Measurements from ENCODE around the gene CIRBP.

Gene CIRBP

GRCh38 chr19:1247748-1248138 is 21.4 kb upstream of the CIRBP start:
- peak overlapping the region; percentile 75; the same call in 1 of the 2 replicates for H3K4me3 ChIP-seq (ENCODE audit: low read depth, low read length)
- TF ChIP-seq, protein P1, sequence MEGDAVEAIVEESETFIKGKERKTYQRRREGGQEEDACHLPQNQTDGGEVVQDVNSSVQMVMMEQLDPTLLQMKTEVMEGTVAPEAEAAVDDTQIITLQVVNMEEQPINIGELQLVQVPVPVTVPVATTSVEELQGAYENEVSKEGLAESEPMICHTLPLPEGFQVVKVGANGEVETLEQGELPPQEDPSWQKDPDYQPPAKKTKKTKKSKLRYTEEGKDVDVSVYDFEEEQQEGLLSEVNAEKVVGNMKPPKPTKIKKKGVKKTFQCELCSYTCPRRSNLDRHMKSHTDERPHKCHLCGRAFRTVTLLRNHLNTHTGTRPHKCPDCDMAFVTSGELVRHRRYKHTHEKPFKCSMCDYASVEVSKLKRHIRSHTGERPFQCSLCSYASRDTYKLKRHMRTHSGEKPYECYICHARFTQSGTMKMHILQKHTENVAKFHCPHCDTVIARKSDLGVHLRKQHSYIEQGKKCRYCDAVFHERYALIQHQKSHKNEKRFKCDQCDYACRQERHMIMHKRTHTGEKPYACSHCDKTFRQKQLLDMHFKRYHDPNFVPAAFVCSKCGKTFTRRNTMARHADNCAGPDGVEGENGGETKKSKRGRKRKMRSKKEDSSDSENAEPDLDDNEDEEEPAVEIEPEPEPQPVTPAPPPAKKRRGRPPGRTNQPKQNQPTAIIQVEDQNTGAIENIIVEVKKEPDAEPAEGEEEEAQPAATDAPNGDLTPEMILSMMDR (IDR thresholded peaks at IDR 0.05; ENCODE audit: low read depth, low read length, missing control alignments) = no peak
- DNase-seq (ENCODE audit: low read depth) = no peak

GRCh38 chr19:1248139-1248785 is 20.9 kb upstream of the CIRBP start, which contains the start of gene MIDN:
TSS of gene MIDN (plus strand) at chr19:1248583. CDS start at chr19:1250297, 1,714 bp downstream.
- H3K4me3 ChIP-seq (ENCODE audit: low read depth, low read length) = peak within 1 kb of the TSS; percentile 75
- DNase-seq (ENCODE audit: low read depth) = no peak

DNA sequence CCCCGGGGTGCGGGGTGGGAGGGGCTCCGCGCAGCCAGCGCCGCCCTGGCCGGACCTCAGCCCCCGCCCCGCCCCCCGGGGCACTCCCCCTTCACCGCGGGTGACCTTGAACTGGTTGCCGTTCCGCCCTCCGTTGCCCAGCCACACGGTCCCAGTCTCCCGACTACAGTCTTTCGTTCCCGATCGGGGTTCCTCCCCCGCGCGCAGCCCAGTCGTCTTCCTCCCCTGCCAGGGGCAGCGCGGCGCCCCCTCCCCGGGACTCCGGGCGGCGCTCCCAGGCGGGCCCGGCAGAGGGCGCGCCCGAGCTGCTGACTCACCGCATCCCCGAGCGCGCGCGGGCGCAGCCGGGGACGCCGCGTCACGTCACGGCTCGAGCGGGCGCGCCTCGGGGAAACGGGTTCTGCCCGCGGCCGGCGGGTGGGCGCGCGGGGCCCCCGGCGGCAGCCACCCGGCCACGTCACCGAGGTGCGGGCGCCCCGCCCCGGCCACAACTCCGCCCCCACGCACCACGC is 20.3 kb upstream of the CIRBP start:
- TF ChIP-seq, protein P1 (IDR thresholded peaks at IDR 0.05; ENCODE audit: low read depth, low read length, missing control alignments) = peak; percentile 74
- H3K4me3 ChIP-seq (ENCODE audit: low read depth, low read length) = peak overlapping the region; percentile 75
- no peak for DNase-seq (ENCODE audit: low read depth)

More at GRCh38 chr19:1248139-1248785, 20.9 kb upstream of the CIRBP start, which contains the start of gene MIDN:
- TF ChIP-seq, protein P1 (IDR thresholded peaks at IDR 0.05; ENCODE audit: low read depth, low read length, missing control alignments) = peak; percentile 51

DNA sequence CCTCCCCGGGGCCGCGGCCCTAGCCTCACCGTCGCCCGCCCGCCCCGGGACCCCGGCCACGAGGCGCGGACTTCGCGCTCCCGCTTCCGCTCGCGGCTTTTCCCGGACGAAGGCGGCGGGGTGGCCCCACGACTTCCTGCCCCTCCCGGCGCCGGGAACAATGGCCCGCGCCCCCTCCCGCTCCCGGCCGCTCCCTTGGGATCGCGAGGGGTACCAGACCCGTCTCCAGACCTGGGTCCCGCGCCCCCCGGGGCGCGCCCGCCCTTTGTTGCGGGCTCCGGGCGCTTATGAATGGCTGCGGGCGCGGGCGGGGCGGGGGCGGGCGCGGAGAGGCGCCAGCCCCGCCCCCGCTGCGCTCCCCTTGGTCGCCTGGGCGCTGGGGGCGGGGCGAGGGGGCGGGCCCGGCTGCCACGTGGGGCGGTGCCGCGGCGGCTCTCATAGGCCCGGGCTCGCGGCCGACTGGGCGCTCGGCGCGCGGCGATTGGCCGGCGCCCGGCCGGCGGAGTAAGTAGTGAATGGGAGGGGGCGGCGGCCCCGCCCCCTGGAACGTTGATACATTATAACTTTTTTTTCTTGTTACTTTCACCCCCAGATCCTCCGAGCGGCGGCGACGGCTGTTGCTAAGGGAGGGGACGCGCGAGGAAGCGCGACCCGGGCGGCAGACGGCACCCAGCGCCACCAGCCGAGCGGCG is 19.7 kb upstream of the CIRBP start:
- H3K4me3 ChIP-seq (ENCODE audit: low read depth, low read length) = peak overlapping the region; percentile 80
- no peak for DNase-seq (ENCODE audit: low read depth)
- TF ChIP-seq, protein P1 (IDR thresholded peaks at IDR 0.05; ENCODE audit: low read depth, low read length, missing control alignments) = no peak

- TF ChIP-seq, protein P1 (IDR thresholded peaks at IDR 0.05; ENCODE audit: low read depth, low read length, missing control alignments) = no peak
- H3K4me3 ChIP-seq (ENCODE audit: low read depth, low read length) = peak overlapping the region; percentile 80
- no peak for DNase-seq (ENCODE audit: low read depth)
These were observed 19.1 kb upstream of the CIRBP start for GRCh38 chr19:1249990-1250436.

DNA sequence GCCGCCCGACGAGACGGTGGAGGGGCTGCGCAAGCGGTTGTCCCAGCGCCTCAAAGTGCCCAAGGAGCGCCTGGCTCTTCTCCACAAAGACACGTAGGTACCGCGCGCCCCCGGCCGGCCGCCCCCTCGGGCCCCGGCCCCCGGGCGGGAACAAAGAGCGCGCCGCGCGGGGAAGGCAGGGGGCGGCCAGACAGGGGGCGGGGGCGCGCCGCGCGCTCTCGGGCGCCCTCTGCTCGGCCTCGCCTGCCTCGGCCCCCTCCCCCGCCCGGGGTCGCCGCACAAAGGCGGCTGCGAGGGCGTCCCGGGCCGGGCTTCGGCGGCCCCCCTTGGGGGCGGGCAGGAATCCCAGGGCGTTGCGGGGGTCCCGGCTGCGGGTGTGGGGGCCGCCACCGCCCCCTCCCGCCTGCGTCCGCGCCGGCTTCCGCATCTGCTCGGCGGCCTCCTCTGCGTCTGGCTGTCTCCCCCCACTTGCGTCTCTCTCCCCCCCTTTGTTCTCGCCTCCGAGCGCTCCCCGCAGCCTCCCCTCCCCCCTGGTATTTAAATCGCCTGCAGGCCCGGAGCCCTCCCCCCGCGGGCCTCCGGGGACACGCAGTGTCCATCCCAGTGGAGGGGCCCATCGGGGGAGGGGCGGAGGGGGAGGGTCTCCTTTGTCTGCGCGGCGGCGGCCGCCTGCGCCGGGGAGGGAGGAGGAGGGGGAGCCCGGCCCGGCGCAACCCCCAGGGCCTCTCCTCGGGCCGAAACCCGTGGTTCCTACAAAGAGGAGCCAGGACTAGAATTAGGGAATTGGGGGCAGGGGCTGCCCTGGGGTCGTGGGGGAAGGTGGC is 18.5 kb upstream of the CIRBP start:
- H3K4me3 ChIP-seq (ENCODE audit: low read depth, low read length) = peak overlapping the region; percentile 80
- TF ChIP-seq, protein P1 (IDR thresholded peaks at IDR 0.05; ENCODE audit: low read depth, low read length, missing control alignments) = no peak
- DNase-seq (ENCODE audit: low read depth) = no peak

All from GM12864 (cell line).